ENCODE measurements around the gene TSEN2.
"Not testable (repeated sequence)": the region's sequence is repeated elsewhere in the genome, so short reads cannot be mapped to it uniquely, and the experiment has no call there.

The TSEN2 gene

GRCh38 chr3:12472796-12473195, 11.5 kb upstream of the TSEN2 start:
- DNase-seq: no peak

- no peak for DNase-seq
Observed at GRCh38 chr3:12473511-12473910, 10.8 kb upstream of the TSEN2 start.

GRCh38 chr3:12476238-12476897, 7.9 kb upstream of the TSEN2 start:
- no peak for DNase-seq

GRCh38 chr3:12477256-12477655, 7.0 kb upstream of the TSEN2 start:
- DNase-seq: no peak

- DNase-seq: no peak
Observed at GRCh38 chr3:12478326-12478725, 6.0 kb upstream of the TSEN2 start.

- DNase-seq: not testable (repeated sequence)
Observed at GRCh38 chr3:12479198-12479597, 5.1 kb upstream of the TSEN2 start.

- no peak for DNase-seq
Observed at GRCh38 chr3:12479919-12480427, 4.3 kb upstream of the TSEN2 start.

GRCh38 chr3:12483410-12483809, 870 bp upstream of the TSEN2 start:
- DNase-seq: no peak

GRCh38 chr3:12483872-12484197, 445 bp upstream of the TSEN2 start:
- no peak for DNase-seq

- DNase-seq: no peak
Observed at GRCh38 chr3:12484983-12485327, 675 bp downstream of the TSEN2 start.

GRCh38 chr3:12486001-12486400, 1.7 kb downstream of the TSEN2 start:
- DNase-seq: peak; percentile 51

- peak; percentile 35 for DNase-seq
Observed at GRCh38 chr3:12486916-12487315, 2.6 kb downstream of the TSEN2 start.

- no peak for DNase-seq
Observed at GRCh38 chr3:12487336-12487735, 3.1 kb downstream of the TSEN2 start.

- DNase-seq: no peak
Observed at GRCh38 chr3:12487786-12488185, 3.5 kb downstream of the TSEN2 start.

- no peak for DNase-seq
Observed at GRCh38 chr3:12489368-12489767, 5.1 kb downstream of the TSEN2 start.

- DNase-seq: no peak
Observed at GRCh38 chr3:12489832-12490231, 5.6 kb downstream of the TSEN2 start.

GRCh38 chr3:12490547-12490946, 6.3 kb downstream of the TSEN2 start:
- DNase-seq: no peak

- DNase-seq: no peak
Observed at GRCh38 chr3:12495749-12496452, 11.6 kb downstream of the TSEN2 start.

GRCh38 chr3:12496453-12496761, 12.1 kb downstream of the TSEN2 start:
- DNase-seq: no peak

- no peak for DNase-seq
Observed at GRCh38 chr3:12499474-12499873, 15.2 kb downstream of the TSEN2 start.

- DNase-seq: no peak
Observed at GRCh38 chr3:12501360-12502020, 17.2 kb downstream of the TSEN2 start.

GRCh38 chr3:12503126-12503957, 19.1 kb downstream of the TSEN2 start:
- DNase-seq: no peak

- DNase-seq: no peak
Observed at GRCh38 chr3:12506201-12506709, 22.0 kb downstream of the TSEN2 start.

Data from activated CD8-positive, alpha-beta memory T cell treated with anti-CD3 and anti-CD28 coated beads for 24 hours (primary cell).